Heart left ventricle (tissue), 16 donors: Measurements from ENCODE around the gene HTRA2. TPM values are rescaled to one million over a fixed set of nuclear protein-coding genes. Genes with fewer than 3 reads are reported as not detected.

Source experiments
- ATAC-seq, 4 donors: fragments of 200-7000 bp; cut with Tn5 transposase; one replicate each; pipeline ENCODE4 v1.9.1; 2020 to 2022; ENCODE audit warnings: moderate library complexity in 4 of 4, mild to moderate bottlenecking in 3 of 4, moderate number of reproducible peaks in 1 of 4
- DNase-seq, 5 donors: peaks; one replicate each; pipeline ENCODE4 v3.0.0-alpha.2; 2020
- H3K27ac ChIP-seq, 12 donors: fragments of 200-600 bp; sonication (generic) in 4 of 12; one replicate each; pipeline versions ENCODE4 v1.5.0 to v1.8.0; 2016 to 2022; ENCODE audit warnings: mild to moderate bottlenecking in 2 of 12
- H3K27me3 ChIP-seq, 9 donors: fragments of 200-600 bp; sonication (generic) in 2 of 9; one replicate each; pipeline versions ENCODE4 v1.5.1 to v1.8.0; 2016 to 2022; ENCODE audit warnings: mild to moderate bottlenecking in 3 of 9
- H3K36me3 ChIP-seq, 9 donors: fragments of 200-600 bp; sonication (generic) in 2 of 9; one replicate each; pipeline versions ENCODE4 v1.5.0 to v1.8.0; 2018 to 2022; ENCODE audit warnings: mild to moderate bottlenecking in 2 of 9
- H3K4me1 ChIP-seq, 12 donors: fragments of 200-600 bp; sonication (generic) in 4 of 12; one replicate each; pipeline versions ENCODE4 v1.5.0 to v1.8.0; 2016 to 2022; ENCODE audit warnings: mild to moderate bottlenecking in 3 of 12
- H3K4me3 ChIP-seq, 12 donors: fragments of 200-600 bp; sonication (generic) in 4 of 12; one replicate each; pipeline versions ENCODE4 v1.5.0 to v1.8.0; 2017 to 2022; ENCODE audit warnings: mild to moderate bottlenecking in 9 of 12, moderate library complexity in 4 of 12
- H3K9me3 ChIP-seq, 12 donors: fragments of 200-600 bp; sonication (generic) in 4 of 12; one replicate each; pipeline versions ENCODE4 v1.5.0 to v1.8.0; 2016 to 2022; ENCODE audit warnings: mild to moderate bottlenecking in 1 of 12
- POLR2A ChIP-seq, 2 donors: fragments of 450-650 bp; IDR thresholded peaks; one replicate each; pipeline ENCODE4 v1.6.1; 2017; ENCODE audit warnings: antibody characterized with exemption in 2 of 2, mild to moderate bottlenecking in 2 of 2, moderate library complexity in 2 of 2
- WGBS, 4 donors: extraction: QIAGEN DNeasy Blood & Tissue Kit in 2 of 4; methylation state at CpG; one replicate each; pipeline versions ENCODE4 v1.1.5 to v1.1.7; 2013 to 2018; 5-methylcytosine and 5-hydroxymethylcytosine counted together
- intact Hi-C, 10 donors: fragments of 100-400 bp; cut with DNase I; formaldehyde crosslinking; loops; one replicate each; pipeline versions ENCODE4 v1.11.1 to v1.14.2; 2022
- polyA plus RNA-seq, 2 donors: library from polyadenylated mRNA; stranded (reverse); fragments of 200-250 nt; gene quantifications; one replicate each; pipeline ENCODE4 v1.2.3, GENCODE V29; 2013
- total RNA-seq, 9 donors: library from RNA; depleted of rRNA in 2 of 9; stranded (reverse); fragments of >200 nt in 2 of 9; fragmentation: NEBNext Ultra II Directional in 3 of 9; extraction: Animal tissue kit (Norgen Biotek cat#: 25700) in 3 of 9; gene quantifications; one replicate each; pipeline versions ENCODE4 v1.1.0 to v1.2.4, GENCODE V29; 2016 to 2023
- TF ChIP-seq, protein P1 (sequence below), 12 donors: fragments of 200-600 bp; sonication (generic) in 4 of 12; IDR thresholded peaks; one replicate each; pipeline versions ENCODE4 v1.5.0 to v1.8.0; 2018 to 2022; ENCODE audit warnings: antibody characterized with exemption in 12 of 12, mild to moderate bottlenecking in 5 of 12
- donor health status: ischemic (EF 13 %, LVEDD 7.1; RV severe dilation, severe dysfunction).
- donor health status: healthy with polysubstance abuse.
- donor health status: DM: no; HTN: yes; CAD: no.
- donor health status: DM: no; HTN: no; CAD: no.
- donor health status: ischemic (EF 25% LVEDD 6.9; RV normal size, moderate dysfunction).
- donor health status: ischemic (EF 25% LVEDD 5.7; RV mildly dilated, moderate dysfunction).
- donor health status: healthy.
- donor health status: DM: yes; HTN: yes; CAD: no.
- donor health status: ischemic (EF 35%, LVEDD 5.7; RV mildly dilated, moderate dysfunction).
- donor health status: nonischemic (EF 11% LVEDD 7.7; RV severe dilation, severe dysfunction).
- donor health status: DM: yes; HTN: yes; CAD: no.
- donor health status: PGD.
- donor health status: ischemic (EF 29% LVEDD 5.4; RV normal size, mild dysfunction).
- donor health status: nonischemic (EF 23%, LVEDD 6.1; RV moderate dilation, normal function).

HTRA2 gene
- total and polyA plus RNA-seq, 11 donors = 23.6 to 45.4 (median 24.8) TPM

GRCh38 chr2:74516650-74517049, 13.1 kb upstream of the HTRA2 start:
- H3K4me1 ChIP-seq = peaks cover 0 to 38% (median 22%) of the 10 kb centered on the region in 12 donors
- ATAC-seq = no peak
- DNase-seq = no peak
- no peaks in the 10 kb centered on the region for H3K36me3 ChIP-seq
- no peaks in the 10 kb centered on the region for H3K9me3 ChIP-seq
- no peak overlapping the region for H3K27ac ChIP-seq
- intact Hi-C loops = no loop called here
- peaks cover 57 to 97% (median 93%) of the 10 kb centered on the region in 9 donors for H3K27me3 ChIP-seq
- H3K4me3 ChIP-seq = peak overlapping the region in 11 of 12 donors; percentile 18 to 58 (median 40)
- 60 to 65% (median 63%) methylated on average over 13 of the region's 13 CpGs for WGBS, 4 donors
- TF ChIP-seq, protein P1, sequence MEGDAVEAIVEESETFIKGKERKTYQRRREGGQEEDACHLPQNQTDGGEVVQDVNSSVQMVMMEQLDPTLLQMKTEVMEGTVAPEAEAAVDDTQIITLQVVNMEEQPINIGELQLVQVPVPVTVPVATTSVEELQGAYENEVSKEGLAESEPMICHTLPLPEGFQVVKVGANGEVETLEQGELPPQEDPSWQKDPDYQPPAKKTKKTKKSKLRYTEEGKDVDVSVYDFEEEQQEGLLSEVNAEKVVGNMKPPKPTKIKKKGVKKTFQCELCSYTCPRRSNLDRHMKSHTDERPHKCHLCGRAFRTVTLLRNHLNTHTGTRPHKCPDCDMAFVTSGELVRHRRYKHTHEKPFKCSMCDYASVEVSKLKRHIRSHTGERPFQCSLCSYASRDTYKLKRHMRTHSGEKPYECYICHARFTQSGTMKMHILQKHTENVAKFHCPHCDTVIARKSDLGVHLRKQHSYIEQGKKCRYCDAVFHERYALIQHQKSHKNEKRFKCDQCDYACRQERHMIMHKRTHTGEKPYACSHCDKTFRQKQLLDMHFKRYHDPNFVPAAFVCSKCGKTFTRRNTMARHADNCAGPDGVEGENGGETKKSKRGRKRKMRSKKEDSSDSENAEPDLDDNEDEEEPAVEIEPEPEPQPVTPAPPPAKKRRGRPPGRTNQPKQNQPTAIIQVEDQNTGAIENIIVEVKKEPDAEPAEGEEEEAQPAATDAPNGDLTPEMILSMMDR (IDR thresholded peaks at IDR 0.05) = no peak
- TF ChIP-seq POLR2A (IDR thresholded peaks at IDR 0.05) = no peak

- no peak for TF ChIP-seq POLR2A (IDR thresholded peaks at IDR 0.05)
- TF ChIP-seq, protein P1 (IDR thresholded peaks at IDR 0.05) = no peak
- Histone ChIP-seq H3K36me3 (peaks cover 0 to 22% (median 19%) of the 10 kb centered on the region in 9 donors), H3K27ac (no peak overlapping the region), H3K27me3 (peaks cover 7 to 38% (median 35%) of the 10 kb centered on the region in 9 donors), H3K9me3 (no peaks in the 10 kb centered on the region), H3K4me1 (peaks cover 0 to 4% (median 0%) of the 10 kb centered on the region in 12 donors), H3K4me3 (no peak overlapping the region)
- WGBS, 4 donors = 69 to 81% (median 72%) methylated on average over 3 of the region's 3 CpGs
- ATAC-seq (no peak), DNase-seq (peak in 1 of 5 donors; percentile 11)
- intact Hi-C loops = no loop called here
Observed at GRCh38 chr2:74522516-74522915, 7.2 kb upstream of the HTRA2 start.

DNA sequence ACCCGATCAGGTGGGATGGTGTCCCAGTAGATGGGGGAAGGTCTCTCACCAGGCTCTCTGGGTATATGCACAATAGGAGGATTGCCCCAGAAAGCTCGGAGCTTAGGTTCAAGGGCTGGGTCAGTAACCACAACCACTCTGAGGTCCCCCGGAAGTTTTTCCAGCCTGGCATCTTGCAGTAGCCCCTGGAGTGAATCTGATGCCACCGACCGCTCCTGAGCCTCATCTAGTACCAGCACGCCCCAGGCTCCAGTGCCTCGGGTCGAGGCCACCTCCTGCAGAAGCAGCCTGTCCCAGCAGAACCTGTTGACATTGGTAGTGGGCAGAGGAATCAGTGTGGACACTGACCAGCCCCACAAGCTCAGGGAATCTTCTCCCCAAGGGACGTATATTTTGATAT, 5.7 kb upstream of the HTRA2 start:
- peaks cover 0 to 32% (median 27%) of the 10 kb centered on the region in 9 donors for H3K36me3 ChIP-seq
- no peak overlapping the region for H3K4me3 ChIP-seq
- ATAC-seq = no peak
- peak in 1 of 5 donors; percentile 9 for DNase-seq
- TF ChIP-seq, protein P1 (IDR thresholded peaks at IDR 0.05) = no peak
- no peak for TF ChIP-seq POLR2A (IDR thresholded peaks at IDR 0.05)
- no peak overlapping the region for H3K27ac ChIP-seq
- 83 to 92% (median 85%) methylated on average over 4 to 9 of the region's 9 CpGs for WGBS, 4 donors
- H3K27me3 ChIP-seq = peaks cover 0 to 23% (median 20%) of the 10 kb centered on the region in 9 donors
- H3K9me3 ChIP-seq = no peaks in the 10 kb centered on the region
- H3K4me1 ChIP-seq = peaks cover 0 to 16% (median 11%) of the 10 kb centered on the region in 12 donors
- intact Hi-C loops = no loop called here

DNA sequence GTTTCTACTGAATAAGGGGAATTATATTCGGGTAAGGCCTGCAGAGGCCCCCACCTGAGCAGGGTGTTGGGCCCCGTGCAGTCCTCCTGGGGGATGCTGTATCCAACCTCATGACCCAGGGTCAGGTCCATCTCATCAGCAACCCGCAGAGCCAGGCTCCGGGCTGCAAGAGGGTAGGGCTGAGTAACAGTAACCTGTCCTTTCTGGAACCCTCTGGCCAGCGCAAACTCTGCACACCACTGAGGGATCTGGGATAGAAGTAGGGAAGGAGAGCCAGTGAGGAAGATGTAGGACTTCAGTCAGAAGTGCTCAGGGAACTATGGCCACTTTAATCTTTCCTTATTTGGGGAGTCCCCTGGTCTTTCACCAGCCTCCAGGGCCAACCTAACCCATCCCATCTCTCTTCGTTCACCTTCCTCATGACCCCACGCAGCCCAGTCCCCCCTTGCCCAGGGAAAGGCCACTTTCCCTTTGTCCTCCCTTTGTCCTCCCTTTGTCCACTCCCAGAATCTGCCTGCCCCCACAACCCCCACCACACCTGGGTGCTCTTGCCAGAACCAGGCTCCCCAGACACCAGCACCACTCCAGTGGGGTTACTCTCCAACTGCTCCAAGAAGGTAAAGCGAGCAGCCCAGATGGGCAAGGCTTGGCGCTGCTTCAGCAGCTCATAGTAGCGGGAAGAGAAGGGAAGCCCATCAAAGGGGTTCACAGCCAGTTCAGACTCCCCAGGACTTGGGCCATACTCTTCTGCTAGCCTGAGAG, 4.6 kb upstream of the HTRA2 start:
- Histone ChIP-seq H3K9me3 (no peaks in the 10 kb centered on the region), H3K4me1 (peaks cover 0 to 18% (median 11%) of the 10 kb centered on the region in 12 donors), H3K4me3 (no peak overlapping the region), H3K27me3 (peaks cover 0 to 12% (median 8%) of the 10 kb centered on the region in 9 donors), H3K36me3 (peaks cover 0 to 32% (median 27%) of the 10 kb centered on the region in 9 donors), H3K27ac (no peak overlapping the region)
- ATAC-seq (no peak), DNase-seq (peak in 1 of 5 donors; percentile 26)
- no peak for TF ChIP-seq POLR2A (IDR thresholded peaks at IDR 0.05)
- TF ChIP-seq, protein P1 (IDR thresholded peaks at IDR 0.05) = no peak
- intact Hi-C loops = loop anchor here in 1 of 10 donors (5.0 kb wide), 1 partner anchor 38 kb away; no protein-coding TSS in a partner anchor
- 90 to 91% (median 91%) methylated on average over 10 of the region's 10 CpGs for WGBS, 4 donors
